HUDEP-2 (cell line): ENCODE measurements around the gene ART3.
A peak's percentile ranks its signal among the peaks of the same experiment; 100 is the strongest.

Experiments
- DNase-seq, 76 experiments: peaks; one replicate each; lab custom pipeline; 2025; ENCODE audit not compliant: unreplicated experiment in 76 of 76; lab: John Stamatoyannopoulos, UW

The ART3 gene

GRCh38 chr4:76067652-76068286, 6.7 kb upstream of the ART3 start:
- DNase-seq: peak in 56 of 76 experiments; percentile 1 to 74 (median 32)

GRCh38 chr4:76072760-76073159, 1.7 kb upstream of the ART3 start:
- no peak for DNase-seq

GRCh38 chr4:76074993-76075600, 588 bp downstream of the ART3 start:
- no peak for DNase-seq

- no peak for DNase-seq
These were observed 3.6 kb downstream of the ART3 start for GRCh38 chr4:76078033-76078613.

GRCh38 chr4:76083386-76083988, 9.0 kb downstream of the ART3 start:
- DNase-seq: no peak

GRCh38 chr4:76084542-76084941, 10.0 kb downstream of the ART3 start:
- DNase-seq: no peak

GRCh38 chr4:76087007-76087769, 12.7 kb downstream of the ART3 start:
- DNase-seq: peak in 61 of 76 experiments; percentile 2 to 66 (median 22)

GRCh38 chr4:76088719-76089118, 14.2 kb downstream of the ART3 start:
- no peak for DNase-seq

- DNase-seq: peak in 66 of 76 experiments; percentile 3 to 91 (median 54)
These were observed 15.8 kb downstream of the ART3 start for GRCh38 chr4:76090241-76090691.

- no peak for DNase-seq
These were observed 16.5 kb downstream of the ART3 start for GRCh38 chr4:76091052-76091451.

- DNase-seq: no peak
These were observed 21.1 kb downstream of the ART3 start for GRCh38 chr4:76095568-76095967.

- no peak for DNase-seq
These were observed 21.6 kb downstream of the ART3 start for GRCh38 chr4:76096076-76096475.

- peak in 1 of 76 experiments; percentile 2 for DNase-seq
These were observed 31.1 kb downstream of the ART3 start for GRCh38 chr4:76105652-76106051.

GRCh38 chr4:76106442-76106841, 31.9 kb downstream of the ART3 start:
- DNase-seq: no peak

- peak in 1 of 76 experiments; percentile 4 for DNase-seq
These were observed 34.1 kb downstream of the ART3 start for GRCh38 chr4:76108467-76109181.

GRCh38 chr4:76116821-76117220, 42.3 kb downstream of the ART3 start:
- DNase-seq: no peak

- no peak for DNase-seq
These were observed 43.0 kb downstream of the ART3 start for GRCh38 chr4:76117536-76117935.

- DNase-seq: no peak
These were observed 45.7 kb downstream of the ART3 start for GRCh38 chr4:76120199-76120598.

GRCh38 chr4:76125816-76126215, 51.3 kb downstream of the ART3 start:
- no peak for DNase-seq

- DNase-seq: no peak
These were observed 53.2 kb downstream of the ART3 start for GRCh38 chr4:76127754-76128153.
